Osteoblast (primary cell): ENCODE measurements around the gene INTS15. TPM values are rescaled to one million over a fixed set of nuclear protein-coding genes. Genes with fewer than 3 reads are reported as not detected.
A peak's percentile ranks its signal among the peaks of the same experiment; 100 is the strongest.

Experiments
- DNase-seq: peaks from one replicate; pipeline ENCODE4 v3.0.0; 2011; ENCODE audit warnings: low spot score, mixed read lengths; ENCODE audit not compliant: insufficient read length; ENCODE audit errors: missing footprints
- H2AFZ ChIP-seq: 2 replicates; pipeline ENCODE4 v1.6.0; 2011; ENCODE audit warnings: mild to moderate bottlenecking, low read length
- H3K27ac ChIP-seq: 2 replicates; pipeline ENCODE4 v1.5.1; 2011; ENCODE audit warnings: mild to moderate bottlenecking, low read depth, low read length, moderate library complexity
- H3K27me3 ChIP-seq: 2 replicates; pipeline ENCODE4 v1.6.0; 2012; ENCODE audit warnings: mild to moderate bottlenecking, control low read depth, inconsistent platforms, low read length, moderate library complexity; ENCODE audit not compliant: insufficient read depth
- H3K36me3 ChIP-seq: 2 replicates; pipeline ENCODE4 v1.5.1; 2011; ENCODE audit warnings: mild to moderate bottlenecking, low read length, control low read depth, moderate library complexity; ENCODE audit not compliant: insufficient read depth
- H3K4me1 ChIP-seq: 2 replicates; pipeline ENCODE4 v1.5.1; 2011; ENCODE audit warnings: mild to moderate bottlenecking, low read length, control low read depth, moderate library complexity; ENCODE audit not compliant: insufficient read depth
- H3K4me2 ChIP-seq: 2 replicates; pipeline ENCODE4 v1.6.0; 2011; ENCODE audit warnings: mild to moderate bottlenecking, low read length; ENCODE audit not compliant: insufficient read depth
- H3K4me3 ChIP-seq: fragments of 200-600 bp; sonication (generic); 3 replicates; pipeline ENCODE4 v1.5.1; 2012; ENCODE audit warnings: mild to moderate bottlenecking, low read length, inconsistent platforms; ENCODE audit not compliant: insufficient read depth
- H3K79me2 ChIP-seq: 2 replicates; pipeline ENCODE4 v1.6.0; 2012; ENCODE audit warnings: mild to moderate bottlenecking, low read length, control low read depth, inconsistent platforms; ENCODE audit not compliant: insufficient read depth
- H3K9me3 ChIP-seq: 2 replicates; pipeline ENCODE4 v1.5.1; 2011; ENCODE audit warnings: low read depth, low read length, control low read depth
- H4K20me1 ChIP-seq: 2 replicates; pipeline ENCODE4 v1.6.0; 2012; ENCODE audit warnings: mild to moderate bottlenecking, low read length, control low read depth; ENCODE audit not compliant: insufficient read depth
- CTCF ChIP-seq: IDR thresholded peaks from 2 replicates; pipeline ENCODE4 v1.5.1; 2011; ENCODE audit warnings: mild to moderate bottlenecking, low read depth, low read length, moderate library complexity; ENCODE audit errors: extremely low read depth
- total RNA-seq: library from RNA; depleted of rRNA; stranded (reverse); fragments of >200 nt; gene quantifications from 2 replicates; pipeline ENCODE4 v1.2.3, GENCODE V29; 2012

Gene INTS15
- total RNA-seq, 1 donor = 11.9 TPM

DNA sequence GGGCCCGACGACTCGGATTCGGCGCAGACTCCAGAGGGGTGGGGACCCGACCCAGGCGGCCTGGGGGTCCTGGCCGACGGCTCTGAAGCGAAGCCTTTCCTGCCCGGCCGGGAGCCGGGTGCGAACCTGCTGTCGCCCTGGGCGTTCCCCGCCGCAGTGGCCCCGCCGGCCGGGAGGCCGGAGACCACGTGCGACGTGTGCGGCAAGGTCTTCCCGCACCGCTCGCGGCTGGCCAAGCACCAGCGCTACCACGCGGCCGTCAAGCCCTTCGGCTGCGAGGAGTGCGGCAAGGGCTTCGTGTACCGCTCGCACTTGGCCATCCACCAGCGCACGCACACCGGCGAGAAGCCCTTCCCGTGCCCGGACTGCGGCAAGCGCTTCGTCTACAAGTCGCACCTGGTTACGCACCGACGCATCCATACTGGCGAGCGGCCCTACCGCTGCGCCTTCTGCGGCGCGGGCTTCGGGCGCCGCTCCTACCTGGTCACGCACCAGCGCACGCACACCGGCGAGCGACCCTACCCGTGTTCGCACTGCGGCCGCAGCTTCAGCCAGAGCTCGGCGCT, 62.7 kb downstream of the INTS15 start:
- TF ChIP-seq CTCF = no peak
- H3K4me2 ChIP-seq = no peak overlapping the region
- H3K4me3 ChIP-seq = no peak overlapping the region
- H3K36me3 ChIP-seq = peaks cover 20% of the 10 kb centered on the region
- no peak overlapping the region for H2AFZ ChIP-seq
- no peaks in the 10 kb centered on the region for H3K4me1 ChIP-seq
- H3K9me3 ChIP-seq = no peaks in the 10 kb centered on the region
- H3K27ac ChIP-seq = no peak overlapping the region
- H3K79me2 ChIP-seq = peaks cover 3% of the 10 kb centered on the region
- DNase-seq = peak; percentile 89
- H4K20me1 ChIP-seq = peaks cover 25% of the 10 kb centered on the region
- H3K27me3 ChIP-seq = no peaks in the 10 kb centered on the region

GRCh38 chr7:6653071-6654003, 63.5 kb downstream of the INTS15 start:
- no peaks in the 10 kb centered on the region for H3K9me3 ChIP-seq
- H3K27me3 ChIP-seq = no peaks in the 10 kb centered on the region
- no peaks in the 10 kb centered on the region for H3K4me1 ChIP-seq
- no peak overlapping the region for H2AFZ ChIP-seq
- TF ChIP-seq CTCF = no peak
- H3K79me2 ChIP-seq = no peaks in the 10 kb centered on the region
- H3K4me3 ChIP-seq = no peak overlapping the region
- no peak overlapping the region for H3K27ac ChIP-seq
- H3K4me2 ChIP-seq = no peak overlapping the region
- H3K36me3 ChIP-seq = peaks cover 15% of the 10 kb centered on the region
- H4K20me1 ChIP-seq = peaks cover 22% of the 10 kb centered on the region
- DNase-seq = peak; percentile 88

GRCh38 chr7:6654113-6654841, 64.5 kb downstream of the INTS15 start:
- Histone ChIP-seq H3K36me3 (peaks cover 14% of the 10 kb centered on the region), H3K4me1 (no peaks in the 10 kb centered on the region), H3K27ac (no peak overlapping the region), H3K4me3 (no peak overlapping the region), H3K9me3 (no peaks in the 10 kb centered on the region), H3K79me2 (no peaks in the 10 kb centered on the region), H3K27me3 (no peaks in the 10 kb centered on the region), H3K4me2 (no peak overlapping the region), H2AFZ (no peak overlapping the region), H4K20me1 (peaks cover 13% of the 10 kb centered on the region)
- TF ChIP-seq CTCF = no peak
- DNase-seq = peak; percentile 73
